Lower leg skin (tissue), 4 donors: ENCODE results near the gene CXCR5. TPM values are rescaled to one million over a fixed set of nuclear protein-coding genes. Genes with fewer than 3 reads are reported as not detected.

ENCODE experiments used
- DNase-seq, 2 donors: peaks; one replicate each; pipeline ENCODE4 v3.0.0-alpha.2; 2019; ENCODE audit warnings: low spot score in 2 of 2
- H3K4me3 ChIP-seq: fragments of 200-600 bp; sonication (generic); 2 replicates; pipeline ENCODE4 v1.5.1; 2017; ENCODE audit warnings: mild to moderate bottlenecking, low read depth; ENCODE audit not compliant: poor library complexity, severe bottlenecking
- POLR2A ChIP-seq, 2 donors: fragments of 450-650 bp; IDR thresholded peaks; one replicate each; pipeline ENCODE4 v1.6.1; 2016 to 2017; ENCODE audit warnings: antibody characterized with exemption in 2 of 2, mild to moderate bottlenecking in 1 of 2, moderate library complexity in 1 of 2
- WGBS, 2 donors: methylation state at CpG; one replicate each; pipeline ENCODE4 v1.1.5; 2018; 5-methylcytosine and 5-hydroxymethylcytosine counted together
- intact Hi-C: fragments of 100-400 bp; cut with DNase I; formaldehyde crosslinking; loops from one replicate; pipeline ENCODE4 v1.15.0; 2023; ENCODE audit warnings: low total_unique reads
- total RNA-seq, 4 donors: library from RNA; depleted of rRNA; stranded (reverse); fragments of >200 nt; gene quantifications; one replicate each; pipeline ENCODE4 v1.1.0, GENCODE V29; 2016
- TF ChIP-seq, protein P1 (sequence below), 3 donors: fragments of 450-650 bp; IDR thresholded peaks; one replicate each; pipeline ENCODE4 v1.5.1; 2016; ENCODE audit warnings: antibody characterized with exemption in 3 of 3, mild to moderate bottlenecking in 3 of 3, moderate library complexity in 2 of 3

Gene CXCR5
- total RNA-seq, 4 donors from 2014 or later, result not detected

DNA sequence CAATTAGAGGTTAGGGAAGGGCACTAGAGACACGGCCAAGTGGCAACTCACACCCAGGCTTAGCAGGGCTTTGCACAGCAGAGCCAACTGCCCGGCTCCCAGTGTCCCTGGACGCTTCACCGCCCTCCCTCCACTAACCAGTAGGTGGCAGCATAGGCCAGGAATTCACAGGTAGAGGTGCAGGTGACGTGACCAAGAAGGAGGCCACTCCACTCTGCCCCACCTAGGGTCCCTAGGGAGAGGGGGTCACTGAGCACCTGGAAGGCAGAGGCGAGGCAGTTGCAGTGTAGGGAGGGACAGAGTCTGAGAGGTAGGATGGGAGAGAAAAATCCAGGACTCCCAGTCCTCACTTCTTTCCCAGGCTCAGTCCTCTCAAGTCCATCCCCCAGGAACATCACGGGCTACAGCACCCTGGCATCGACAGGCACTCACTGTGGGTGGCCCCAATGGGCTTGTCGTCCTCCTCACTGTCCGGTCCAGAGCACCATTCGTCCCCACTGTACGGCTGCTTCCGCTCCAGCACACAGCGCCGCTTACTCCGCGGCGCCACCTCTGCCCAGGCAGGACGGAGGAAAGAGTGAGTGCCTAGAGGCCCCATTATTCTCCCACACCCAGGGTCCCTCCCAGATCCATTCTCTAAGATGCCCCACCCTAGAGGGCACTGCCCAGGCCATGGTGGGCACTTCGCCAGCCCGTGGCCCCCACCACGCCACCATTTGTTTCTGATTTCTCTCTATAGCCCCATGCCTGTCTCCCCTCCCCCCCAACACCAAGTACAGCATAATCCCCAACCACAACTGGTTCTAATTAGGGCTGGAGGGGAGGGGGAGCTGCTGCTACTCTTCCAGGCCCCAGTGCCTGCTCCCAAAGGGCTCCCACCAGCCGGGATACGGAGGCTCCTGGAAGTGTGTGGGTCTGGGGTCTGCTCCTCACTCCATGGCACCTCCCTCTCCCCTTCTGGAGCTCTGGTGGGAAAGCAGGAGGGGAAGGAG lies 23.7 kb downstream of the CXCR5 start:
- DNase-seq, result peak; percentile 84 to 97
- H3K4me3 ChIP-seq, result no peak overlapping the region
- TF ChIP-seq, protein P1, sequence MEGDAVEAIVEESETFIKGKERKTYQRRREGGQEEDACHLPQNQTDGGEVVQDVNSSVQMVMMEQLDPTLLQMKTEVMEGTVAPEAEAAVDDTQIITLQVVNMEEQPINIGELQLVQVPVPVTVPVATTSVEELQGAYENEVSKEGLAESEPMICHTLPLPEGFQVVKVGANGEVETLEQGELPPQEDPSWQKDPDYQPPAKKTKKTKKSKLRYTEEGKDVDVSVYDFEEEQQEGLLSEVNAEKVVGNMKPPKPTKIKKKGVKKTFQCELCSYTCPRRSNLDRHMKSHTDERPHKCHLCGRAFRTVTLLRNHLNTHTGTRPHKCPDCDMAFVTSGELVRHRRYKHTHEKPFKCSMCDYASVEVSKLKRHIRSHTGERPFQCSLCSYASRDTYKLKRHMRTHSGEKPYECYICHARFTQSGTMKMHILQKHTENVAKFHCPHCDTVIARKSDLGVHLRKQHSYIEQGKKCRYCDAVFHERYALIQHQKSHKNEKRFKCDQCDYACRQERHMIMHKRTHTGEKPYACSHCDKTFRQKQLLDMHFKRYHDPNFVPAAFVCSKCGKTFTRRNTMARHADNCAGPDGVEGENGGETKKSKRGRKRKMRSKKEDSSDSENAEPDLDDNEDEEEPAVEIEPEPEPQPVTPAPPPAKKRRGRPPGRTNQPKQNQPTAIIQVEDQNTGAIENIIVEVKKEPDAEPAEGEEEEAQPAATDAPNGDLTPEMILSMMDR (IDR thresholded peaks at IDR 0.05), result peak in 1 of 3 donors; percentile 97
- TF ChIP-seq POLR2A (IDR thresholded peaks at IDR 0.05), result no peak
- 23 to 31% methylated on average over 24 of the region's 24 CpGs for WGBS, 2 donors
- intact Hi-C loops, result no loop called here

DNA sequence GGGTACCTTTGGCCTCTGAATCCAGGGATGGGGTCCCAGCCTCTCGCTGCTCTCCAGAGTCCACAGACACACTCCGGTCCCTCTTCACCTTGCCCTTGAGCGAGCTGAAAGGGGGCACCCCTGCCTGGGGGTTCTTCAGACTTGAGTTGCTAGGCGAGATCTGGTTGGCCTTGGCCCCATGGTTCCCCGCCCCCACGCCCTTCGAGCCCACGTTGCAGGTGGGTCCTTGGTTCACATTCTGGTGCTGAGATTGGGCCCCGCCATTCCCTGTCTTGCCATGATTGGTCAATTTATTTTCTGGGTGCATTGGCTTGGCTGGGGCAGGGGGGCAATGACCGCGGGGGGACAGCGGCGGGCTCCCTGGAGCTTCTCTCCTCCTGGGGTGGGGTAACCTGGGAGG lies 24.6 kb downstream of the CXCR5 start:
- no peak for DNase-seq
- intact Hi-C loops, result no loop called here
- H3K4me3 ChIP-seq, result no peak overlapping the region
- WGBS, 2 donors, result 70 to 80% methylated on average over 9 to 13 of the region's 13 CpGs
- no peak for TF ChIP-seq POLR2A (IDR thresholded peaks at IDR 0.05)
- TF ChIP-seq, protein P1 (IDR thresholded peaks at IDR 0.05), result no peak

DNA sequence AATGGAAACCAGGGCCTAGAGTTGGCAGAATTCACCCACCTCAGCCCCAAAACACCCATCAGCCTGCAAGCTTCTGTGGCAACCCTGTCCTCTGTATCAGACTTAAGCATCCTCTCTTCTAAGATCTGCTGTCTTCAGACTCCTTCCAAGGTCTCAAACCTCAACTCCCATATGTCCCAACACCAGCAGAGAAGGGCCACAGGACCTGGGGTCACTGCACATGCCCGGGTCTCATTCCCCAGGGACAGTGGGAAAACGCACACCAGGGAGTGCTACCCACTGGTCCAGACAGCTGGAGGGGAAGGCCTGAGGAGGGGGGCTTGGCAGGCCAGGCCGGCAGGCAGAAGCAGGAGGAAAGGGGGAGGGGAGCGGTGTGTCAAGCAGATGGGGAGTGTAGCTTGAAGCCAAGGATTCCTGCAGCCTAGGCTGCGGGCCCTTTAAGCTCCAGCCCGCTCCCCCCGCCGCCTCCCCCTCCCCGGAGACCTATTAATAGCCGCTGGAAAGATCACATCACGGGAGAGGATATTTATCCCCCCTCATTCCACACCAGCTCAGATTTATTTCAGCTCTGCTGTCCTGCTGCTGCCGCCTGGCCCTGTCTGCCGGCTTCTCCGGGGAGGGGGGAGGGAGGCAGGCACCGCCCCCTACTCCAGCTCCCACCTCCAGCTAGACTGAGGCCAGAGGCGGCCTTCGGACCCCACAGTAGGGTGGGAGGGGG lies 25.4 kb downstream of the CXCR5 start:
- 3 to 12% methylated on average over 16 to 17 of the region's 17 CpGs for WGBS, 2 donors
- TF ChIP-seq POLR2A (IDR thresholded peaks at IDR 0.05), result no peak
- TF ChIP-seq, protein P1 (IDR thresholded peaks at IDR 0.05), result no peak
- H3K4me3 ChIP-seq, result no peak overlapping the region
- peak in 1 of 2 donors; percentile 95 for DNase-seq
- intact Hi-C loops, result no loop called here

DNA sequence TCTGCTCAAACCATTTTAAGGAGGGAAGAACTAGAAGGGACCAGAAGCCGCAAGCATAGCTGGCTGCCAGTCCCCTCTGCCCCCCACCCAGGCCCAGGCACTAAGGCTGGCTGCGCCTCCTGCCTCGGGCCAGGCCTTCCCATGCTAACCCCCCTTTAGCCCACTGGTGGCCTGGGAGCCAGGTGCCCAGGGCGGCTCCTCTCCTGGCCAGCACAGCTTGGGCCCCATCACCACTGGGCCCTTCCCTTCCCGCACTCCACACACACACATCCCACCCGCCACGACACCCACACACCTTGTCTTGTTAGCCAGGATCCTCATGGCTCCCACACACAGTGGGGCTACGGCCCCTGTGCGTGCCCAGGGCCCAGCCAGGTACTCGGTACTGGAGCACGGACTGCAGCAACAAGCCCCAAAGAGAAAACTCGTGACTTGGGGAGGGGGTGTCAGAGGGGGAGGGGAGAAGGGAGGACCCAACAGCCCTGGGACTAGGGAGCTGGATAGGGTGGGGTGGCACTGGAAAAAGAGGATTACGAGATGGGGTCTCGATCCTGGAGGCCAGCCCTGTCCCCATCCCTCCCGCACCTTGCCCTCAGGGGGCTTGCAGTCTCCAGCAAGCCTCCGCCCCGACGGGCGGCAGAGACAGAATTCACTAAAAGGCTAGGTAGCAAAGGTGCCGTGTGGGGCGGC lies 26.1 kb downstream of the CXCR5 start:
- 21 to 29% methylated on average over 20 of the region's 21 CpGs for WGBS, 2 donors
- no peak overlapping the region for H3K4me3 ChIP-seq
- no peak for DNase-seq
- TF ChIP-seq POLR2A (IDR thresholded peaks at IDR 0.05), result no peak
- TF ChIP-seq, protein P1 (IDR thresholded peaks at IDR 0.05), result no peak
- intact Hi-C loops, result no loop called here

DNA sequence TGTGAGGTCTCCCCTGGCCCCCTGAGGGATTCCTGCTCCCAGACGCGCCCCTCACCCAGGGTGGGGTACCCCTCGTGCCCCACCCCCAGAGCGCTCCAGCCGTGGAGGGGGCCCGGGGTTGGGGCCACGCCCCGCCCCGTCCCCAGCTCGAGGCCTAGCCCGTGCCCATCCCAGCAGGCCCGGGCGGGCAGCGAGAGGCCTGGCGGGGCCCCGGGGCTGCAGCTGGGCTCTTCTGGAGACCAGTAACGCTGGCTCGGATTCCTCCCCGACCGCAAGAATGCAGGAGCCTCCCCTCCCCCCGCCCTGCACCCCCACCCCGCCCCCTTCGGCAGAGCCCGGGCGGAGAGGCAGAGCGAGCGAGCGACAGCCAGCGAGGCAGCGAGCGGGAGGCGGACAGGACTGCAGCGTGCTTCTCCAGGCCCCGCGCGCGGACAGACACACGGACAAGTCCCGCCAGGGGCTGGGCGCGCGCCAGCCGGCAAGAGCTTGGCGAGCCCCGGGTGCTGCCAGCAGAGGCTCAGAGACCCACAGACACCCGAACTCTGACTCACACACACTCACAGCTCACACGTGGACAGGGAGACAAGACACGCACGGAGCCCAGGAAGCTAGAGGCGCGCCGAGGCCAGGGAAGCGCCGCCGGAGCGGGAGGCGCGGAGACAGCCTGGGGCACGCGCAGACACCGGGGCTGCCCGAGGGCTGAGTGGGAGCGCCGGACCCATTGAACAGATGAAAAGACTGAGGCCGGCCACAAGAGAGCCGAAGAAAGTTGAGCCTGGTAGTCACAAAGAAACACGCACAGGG lies 26.8 kb downstream of the CXCR5 start:
- peak in 1 of 2 donors; percentile 94 for DNase-seq
- intact Hi-C loops, result no loop called here
- 12 to 21% methylated on average over 25 to 30 of the region's 67 CpGs for WGBS, 2 donors
- TF ChIP-seq, protein P1 (IDR thresholded peaks at IDR 0.05), result no peak
- TF ChIP-seq POLR2A (IDR thresholded peaks at IDR 0.05), result no peak
- H3K4me3 ChIP-seq, result no peak overlapping the region
